ENCODE measurements around the gene WNT3.
"Not testable (repeated sequence)": the region's sequence is repeated elsewhere in the genome, so short reads cannot be mapped to it uniquely, and the experiment has no call there.

The WNT3 gene

DNA sequence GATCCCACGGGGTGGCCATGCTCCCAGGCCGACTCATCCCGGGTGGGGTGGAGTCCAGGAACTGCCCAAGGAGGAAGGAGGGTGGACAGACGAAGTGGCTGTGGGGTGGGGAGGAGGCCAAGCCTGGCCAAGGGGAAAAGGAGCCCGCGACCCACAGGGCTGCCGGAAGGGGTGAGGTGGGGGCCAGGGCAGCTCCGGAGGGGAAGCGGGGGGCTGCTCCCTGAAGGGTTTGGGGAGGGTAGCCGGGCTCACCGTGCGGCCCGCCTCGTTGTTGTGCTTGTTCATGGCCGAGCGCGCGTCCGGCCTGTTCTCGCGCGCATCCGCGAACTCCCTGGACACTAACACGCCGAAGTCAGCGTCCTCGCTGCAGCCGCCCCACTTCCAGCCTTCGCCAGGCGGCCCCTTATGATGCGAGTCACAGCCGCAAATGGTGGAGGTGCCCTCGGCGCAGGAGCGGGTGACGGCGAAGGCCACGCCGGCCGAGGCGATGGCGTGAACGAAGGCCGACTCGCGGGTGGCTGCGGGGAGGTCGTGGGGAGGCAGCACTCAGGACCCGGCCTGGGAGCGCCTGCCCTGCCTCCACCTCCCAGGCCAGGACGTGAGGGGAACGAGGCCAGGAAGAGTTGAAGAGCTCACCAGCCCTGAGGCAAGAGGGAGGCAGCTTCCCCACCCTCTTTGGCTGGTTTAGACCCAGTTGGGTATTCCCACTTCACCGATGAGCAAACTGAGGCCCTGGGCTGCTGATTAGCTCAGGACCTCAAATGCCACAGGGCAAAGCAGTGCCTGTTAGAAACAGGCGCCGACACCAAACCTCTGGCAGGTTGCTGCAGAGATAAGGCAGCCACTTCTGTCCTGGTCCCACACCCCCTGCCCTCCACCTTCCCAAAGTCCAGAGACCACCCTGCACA, 48.7 kb downstream of the WNT3 start:
- H3K27ac ChIP-seq (ENCODE audit: low read depth in 2 of 2, low read length in 2 of 2), result no peak overlapping the region
- peaks cover 0 to 9% of the 10 kb centered on the region in 2 donors for H3K27me3 ChIP-seq (ENCODE audit: control insufficient read depth in 2 of 2, insufficient read depth in 2 of 2, low read length in 2 of 2)
- no peaks in the 10 kb centered on the region for H3K36me3 ChIP-seq (ENCODE audit: control insufficient read depth in 2 of 2, insufficient read depth in 2 of 2, low read length in 2 of 2)
- H3K9me3 ChIP-seq (ENCODE audit: control insufficient read depth in 2 of 2, low read length in 2 of 2), result no peaks in the 10 kb centered on the region
- peak overlapping the region in 1 of 2 donors; percentile 13 for H3K4me3 ChIP-seq (ENCODE audit: low read length in 2 of 2)
- H3K9ac ChIP-seq (ENCODE audit: low read depth in 1 of 2, low read length in 2 of 2), result no peak overlapping the region
- peaks cover 3 to 6% of the 10 kb centered on the region in 2 donors for H3K4me1 ChIP-seq (ENCODE audit: control insufficient read depth in 2 of 2, insufficient read depth in 2 of 2, low read length in 2 of 2)

- H3K9ac ChIP-seq (ENCODE audit: low read depth in 1 of 2, low read length in 2 of 2); H3K4me3 ChIP-seq (ENCODE audit: low read length in 2 of 2); H3K27me3 ChIP-seq (ENCODE audit: control insufficient read depth in 2 of 2, insufficient read depth in 2 of 2, low read length in 2 of 2); H3K36me3 ChIP-seq (ENCODE audit: control insufficient read depth in 2 of 2, insufficient read depth in 2 of 2, low read length in 2 of 2); H3K9me3 ChIP-seq (ENCODE audit: control insufficient read depth in 2 of 2, low read length in 2 of 2); H3K4me1 ChIP-seq (ENCODE audit: control insufficient read depth in 2 of 2, insufficient read depth in 2 of 2, low read length in 2 of 2); H3K27ac ChIP-seq (ENCODE audit: low read depth in 2 of 2, low read length in 2 of 2): not testable (repeated sequence)
Measured at GRCh38 chr17:46768896-46769295, 49.6 kb downstream of the WNT3 start.

- H3K27me3 ChIP-seq (ENCODE audit: control insufficient read depth in 2 of 2, insufficient read depth in 2 of 2, low read length in 2 of 2), result peaks cover 0 to 9% of the 10 kb centered on the region in 2 donors
- H3K9me3 ChIP-seq (ENCODE audit: control insufficient read depth in 2 of 2, low read length in 2 of 2), result no peaks in the 10 kb centered on the region
- peaks cover 3 to 6% of the 10 kb centered on the region in 2 donors for H3K4me1 ChIP-seq (ENCODE audit: control insufficient read depth in 2 of 2, insufficient read depth in 2 of 2, low read length in 2 of 2)
Measured at GRCh38 chr17:46768540-46768870, 50.0 kb downstream of the WNT3 start.

DNA sequence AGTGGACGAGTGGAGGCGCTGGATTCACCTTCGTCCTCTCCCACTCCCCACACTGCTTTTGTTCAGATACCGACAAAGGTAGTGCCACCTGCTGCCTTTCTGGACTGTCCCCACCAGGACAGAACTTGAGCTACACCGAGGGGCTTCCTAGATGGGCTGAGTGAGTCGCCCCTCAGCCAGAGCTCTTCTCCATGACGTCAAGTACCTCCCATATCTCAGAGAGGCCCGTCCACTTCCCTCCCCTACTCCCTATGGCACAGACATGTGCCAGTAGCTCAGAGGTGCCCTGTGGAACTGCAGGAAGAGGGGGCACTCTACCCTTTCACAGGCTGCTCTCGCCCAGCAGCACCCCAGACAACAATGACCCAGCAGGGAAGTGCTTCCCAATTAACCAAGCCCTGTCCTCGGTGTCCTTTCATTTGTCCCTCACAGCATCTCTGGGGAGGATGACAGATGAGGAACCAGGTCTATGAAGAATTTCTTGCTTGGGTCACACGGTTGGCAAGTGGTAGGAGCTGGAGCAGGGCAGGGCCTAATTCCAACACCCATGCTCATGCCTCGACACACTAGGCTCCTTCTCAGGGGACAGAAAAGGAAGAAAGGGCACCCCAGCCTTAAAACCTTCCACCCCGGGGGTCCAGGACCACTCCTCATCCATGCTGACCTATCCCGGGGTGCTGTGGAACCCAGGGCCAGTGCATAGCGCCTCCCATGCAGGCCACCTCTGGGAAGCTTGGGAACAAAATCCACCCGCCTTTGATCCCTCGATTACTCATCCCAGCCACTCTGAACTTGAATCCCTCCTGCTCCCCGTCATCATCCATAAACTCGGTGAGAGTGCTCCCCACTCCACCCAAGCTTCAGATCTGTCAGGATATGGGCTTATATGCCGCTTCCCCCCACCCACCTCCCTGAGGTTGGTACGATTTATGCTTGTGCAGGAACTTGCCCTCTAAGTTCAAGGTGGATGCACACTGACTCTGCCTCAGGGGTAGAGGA, 51.7 kb downstream of the WNT3 start:
- Histone ChIP-seq H3K4me3 (ENCODE audit: low read length in 2 of 2) (no peak overlapping the region), H3K9ac (ENCODE audit: low read depth in 1 of 2, low read length in 2 of 2) (no peak overlapping the region)

More at GRCh38 chr17:46768540-46768870, 50.0 kb downstream of the WNT3 start:
- Histone ChIP-seq H3K27ac (ENCODE audit: low read depth in 2 of 2, low read length in 2 of 2) (no peak overlapping the region), H3K4me3 (ENCODE audit: low read length in 2 of 2) (no peak overlapping the region), H3K9ac (ENCODE audit: low read depth in 1 of 2, low read length in 2 of 2) (no peak overlapping the region), H3K36me3 (ENCODE audit: control insufficient read depth in 2 of 2, insufficient read depth in 2 of 2, low read length in 2 of 2) (no peaks in the 10 kb centered on the region)

GRCh38 chr17:46765453-46765852, 53.0 kb downstream of the WNT3 start:
- Histone ChIP-seq H3K9ac (ENCODE audit: low read depth in 1 of 2, low read length in 2 of 2) (no peak overlapping the region), H3K27me3 (ENCODE audit: control insufficient read depth in 2 of 2, insufficient read depth in 2 of 2, low read length in 2 of 2) (peaks cover 0 to 6% of the 10 kb centered on the region in 2 donors), H3K4me1 (ENCODE audit: control insufficient read depth in 2 of 2, insufficient read depth in 2 of 2, low read length in 2 of 2) (peaks cover 0 to 3% of the 10 kb centered on the region in 2 donors), H3K36me3 (ENCODE audit: control insufficient read depth in 2 of 2, insufficient read depth in 2 of 2, low read length in 2 of 2) (no peaks in the 10 kb centered on the region), H3K9me3 (ENCODE audit: control insufficient read depth in 2 of 2, low read length in 2 of 2) (no peaks in the 10 kb centered on the region), H3K27ac (ENCODE audit: low read depth in 2 of 2, low read length in 2 of 2) (no peak overlapping the region), H3K4me3 (ENCODE audit: low read length in 2 of 2) (no peak overlapping the region)

More for the DNA sequence above, 51.7 kb downstream of the WNT3 start:
- peaks cover 0 to 3% of the 10 kb centered on the region in 2 donors for H3K4me1 ChIP-seq (ENCODE audit: control insufficient read depth in 2 of 2, insufficient read depth in 2 of 2, low read length in 2 of 2)
- peaks cover 0 to 9% of the 10 kb centered on the region in 2 donors for H3K27me3 ChIP-seq (ENCODE audit: control insufficient read depth in 2 of 2, insufficient read depth in 2 of 2, low read length in 2 of 2)
- H3K27ac ChIP-seq (ENCODE audit: low read depth in 2 of 2, low read length in 2 of 2), result no peak overlapping the region
- no peaks in the 10 kb centered on the region for H3K36me3 ChIP-seq (ENCODE audit: control insufficient read depth in 2 of 2, insufficient read depth in 2 of 2, low read length in 2 of 2)
- H3K9me3 ChIP-seq (ENCODE audit: control insufficient read depth in 2 of 2, low read length in 2 of 2), result no peaks in the 10 kb centered on the region

GRCh38 chr17:46764709-46765401, 53.6 kb downstream of the WNT3 start:
- no peak overlapping the region for H3K9ac ChIP-seq (ENCODE audit: low read depth in 1 of 2, low read length in 2 of 2)
- H3K27me3 ChIP-seq (ENCODE audit: control insufficient read depth in 2 of 2, insufficient read depth in 2 of 2, low read length in 2 of 2), result peaks cover 0 to under 1% of the 10 kb centered on the region in 2 donors
- no peaks in the 10 kb centered on the region for H3K9me3 ChIP-seq (ENCODE audit: control insufficient read depth in 2 of 2, low read length in 2 of 2)
- no peaks in the 10 kb centered on the region for H3K36me3 ChIP-seq (ENCODE audit: control insufficient read depth in 2 of 2, insufficient read depth in 2 of 2, low read length in 2 of 2)
- H3K27ac ChIP-seq (ENCODE audit: low read depth in 2 of 2, low read length in 2 of 2), result no peak overlapping the region
- H3K4me1 ChIP-seq (ENCODE audit: control insufficient read depth in 2 of 2, insufficient read depth in 2 of 2, low read length in 2 of 2), result peaks cover 0 to 1% of the 10 kb centered on the region in 2 donors
- H3K4me3 ChIP-seq (ENCODE audit: low read length in 2 of 2), result no peak overlapping the region

- no peaks in the 10 kb centered on the region for H3K27me3 ChIP-seq (ENCODE audit: control insufficient read depth in 2 of 2, insufficient read depth in 2 of 2, low read length in 2 of 2)
- H3K4me3 ChIP-seq (ENCODE audit: low read length in 2 of 2), result no peak overlapping the region
- H3K27ac ChIP-seq (ENCODE audit: low read depth in 2 of 2, low read length in 2 of 2), result no peak overlapping the region
- H3K36me3 ChIP-seq (ENCODE audit: control insufficient read depth in 2 of 2, insufficient read depth in 2 of 2, low read length in 2 of 2), result no peaks in the 10 kb centered on the region
- no peaks in the 10 kb centered on the region for H3K4me1 ChIP-seq (ENCODE audit: control insufficient read depth in 2 of 2, insufficient read depth in 2 of 2, low read length in 2 of 2)
- no peak overlapping the region for H3K9ac ChIP-seq (ENCODE audit: low read depth in 1 of 2, low read length in 2 of 2)
- no peaks in the 10 kb centered on the region for H3K9me3 ChIP-seq (ENCODE audit: control insufficient read depth in 2 of 2, low read length in 2 of 2)
Measured at GRCh38 chr17:46764000-46764708, 54.3 kb downstream of the WNT3 start.

DNA sequence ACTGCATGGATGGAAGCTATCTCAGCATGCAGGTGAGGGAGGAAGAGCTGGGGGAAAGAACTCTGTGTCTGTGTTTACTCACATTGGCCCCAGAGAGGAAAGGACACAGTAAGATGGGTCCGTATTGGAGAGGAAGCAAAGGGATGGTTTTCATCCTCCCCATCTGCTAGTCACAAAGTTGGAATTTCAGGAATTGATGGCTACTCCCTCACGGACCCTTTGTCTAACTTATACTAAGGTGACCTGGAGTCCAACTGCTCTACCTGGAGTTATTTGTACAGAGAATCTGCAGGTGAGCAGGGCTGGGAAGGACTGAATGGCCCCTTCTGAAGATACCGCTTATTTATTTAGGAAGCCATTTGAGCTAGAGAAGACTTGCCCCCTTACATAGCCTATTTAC, 55.1 kb downstream of the WNT3 start:
- no peaks in the 10 kb centered on the region for H3K36me3 ChIP-seq (ENCODE audit: control insufficient read depth in 2 of 2, insufficient read depth in 2 of 2, low read length in 2 of 2)
- no peaks in the 10 kb centered on the region for H3K27me3 ChIP-seq (ENCODE audit: control insufficient read depth in 2 of 2, insufficient read depth in 2 of 2, low read length in 2 of 2)
- no peak overlapping the region for H3K27ac ChIP-seq (ENCODE audit: low read depth in 2 of 2, low read length in 2 of 2)
- H3K9ac ChIP-seq (ENCODE audit: low read depth in 1 of 2, low read length in 2 of 2), result no peak overlapping the region
- no peaks in the 10 kb centered on the region for H3K4me1 ChIP-seq (ENCODE audit: control insufficient read depth in 2 of 2, insufficient read depth in 2 of 2, low read length in 2 of 2)
- no peaks in the 10 kb centered on the region for H3K9me3 ChIP-seq (ENCODE audit: control insufficient read depth in 2 of 2, low read length in 2 of 2)
- H3K4me3 ChIP-seq (ENCODE audit: low read length in 2 of 2), result no peak overlapping the region

- Histone ChIP-seq H3K9ac (ENCODE audit: low read depth in 1 of 2, low read length in 2 of 2) (no peak overlapping the region), H3K9me3 (ENCODE audit: control insufficient read depth in 2 of 2, low read length in 2 of 2) (no peaks in the 10 kb centered on the region), H3K36me3 (ENCODE audit: control insufficient read depth in 2 of 2, insufficient read depth in 2 of 2, low read length in 2 of 2) (peaks cover 28 to 29% of the 10 kb centered on the region in 2 donors), H3K27ac (ENCODE audit: low read depth in 2 of 2, low read length in 2 of 2) (no peak overlapping the region), H3K4me3 (ENCODE audit: low read length in 2 of 2) (no peak overlapping the region), H3K27me3 (ENCODE audit: control insufficient read depth in 2 of 2, insufficient read depth in 2 of 2, low read length in 2 of 2) (no peaks in the 10 kb centered on the region), H3K4me1 (ENCODE audit: control insufficient read depth in 2 of 2, insufficient read depth in 2 of 2, low read length in 2 of 2) (no peaks in the 10 kb centered on the region)
Measured at GRCh38 chr17:46759141-46759540, 59.4 kb downstream of the WNT3 start.

All from mucosa of rectum (tissue), 2 donors.